Measurements from ENCODE around the gene PDE1C.
"Not testable (repeated sequence)": the region's sequence is repeated elsewhere in the genome, so short reads cannot be mapped to it uniquely, and the experiment has no call there.

PDE1C gene

DNA sequence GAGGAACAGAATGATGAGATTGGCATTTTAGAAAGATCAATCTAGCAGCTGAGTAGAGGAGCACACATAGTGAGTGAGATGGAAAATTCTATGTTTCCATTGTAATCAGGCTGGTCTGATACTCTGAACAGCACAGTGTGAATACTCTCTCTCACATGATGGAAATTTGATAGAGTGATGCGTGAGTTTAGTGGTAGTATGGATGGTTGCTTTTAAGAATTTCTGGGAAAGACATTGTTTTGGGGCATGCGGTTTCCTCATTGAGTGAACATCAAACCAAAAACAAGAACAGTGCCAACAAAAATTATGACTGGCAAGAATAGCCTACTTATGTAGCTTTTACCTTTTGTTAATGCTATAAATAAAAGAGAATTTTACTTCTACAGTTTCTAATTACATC is 183.2 kb downstream of the PDE1C start:
- DNase-seq: no peak

DNA sequence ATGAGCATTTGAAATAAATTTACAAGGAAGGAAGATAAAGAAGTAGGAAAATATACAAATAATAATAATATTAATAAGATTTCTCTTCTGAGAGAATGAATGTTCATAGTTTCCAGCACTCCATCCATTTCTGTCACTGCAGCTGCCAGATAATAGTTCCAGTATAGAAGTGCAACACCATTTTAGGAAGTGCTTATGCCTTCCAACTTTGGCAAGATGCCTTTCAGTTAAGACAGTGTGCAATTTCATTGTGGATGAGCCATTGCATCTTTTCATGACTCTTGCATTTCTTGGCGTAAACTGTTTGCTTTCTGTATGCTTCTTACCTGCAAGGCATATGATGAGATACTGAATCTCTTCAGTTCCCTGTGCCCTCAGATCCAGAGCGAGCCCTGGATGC is 185.0 kb downstream of the PDE1C start:
- no peak for DNase-seq

DNA sequence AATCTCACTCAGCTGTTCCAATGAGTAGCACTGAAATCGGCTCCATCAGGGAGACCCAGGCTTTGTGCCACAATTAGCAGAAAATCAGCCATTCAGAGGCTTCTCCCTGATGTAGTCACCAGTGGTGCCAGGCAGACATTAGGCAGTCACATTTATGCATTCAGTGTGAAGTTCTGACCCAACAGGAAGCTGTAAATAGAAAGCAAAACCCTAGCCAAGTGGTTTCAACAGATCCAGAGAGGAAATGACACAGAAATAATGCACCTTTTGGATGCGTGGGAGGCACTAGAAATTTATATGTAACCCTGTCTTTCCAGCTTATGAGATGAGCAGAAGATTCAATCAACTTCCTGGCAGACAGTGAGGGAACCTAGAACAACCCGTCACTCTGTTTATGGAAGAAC is 186.4 kb downstream of the PDE1C start:
- peak; percentile 21 for DNase-seq

DNA sequence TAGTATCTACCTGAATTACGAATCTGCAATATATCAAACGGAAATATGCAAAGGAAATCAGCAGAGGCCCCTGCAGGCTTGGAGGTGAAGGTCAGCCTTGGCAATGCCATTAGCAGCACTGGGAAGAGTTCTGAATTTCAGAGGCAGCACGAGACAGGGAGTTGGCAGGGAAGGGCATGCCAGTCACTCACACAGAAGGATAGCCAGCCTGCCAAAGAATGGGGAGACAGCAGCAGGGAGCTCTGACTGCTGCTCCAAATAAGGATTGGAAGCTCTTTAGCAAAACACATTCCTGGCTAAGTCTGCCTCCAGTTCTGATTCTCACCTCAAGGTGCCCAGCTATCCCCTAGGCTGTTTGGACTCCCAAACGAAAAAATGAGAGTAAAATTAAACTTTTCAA is 188.0 kb downstream of the PDE1C start:
- no peak for DNase-seq

DNA sequence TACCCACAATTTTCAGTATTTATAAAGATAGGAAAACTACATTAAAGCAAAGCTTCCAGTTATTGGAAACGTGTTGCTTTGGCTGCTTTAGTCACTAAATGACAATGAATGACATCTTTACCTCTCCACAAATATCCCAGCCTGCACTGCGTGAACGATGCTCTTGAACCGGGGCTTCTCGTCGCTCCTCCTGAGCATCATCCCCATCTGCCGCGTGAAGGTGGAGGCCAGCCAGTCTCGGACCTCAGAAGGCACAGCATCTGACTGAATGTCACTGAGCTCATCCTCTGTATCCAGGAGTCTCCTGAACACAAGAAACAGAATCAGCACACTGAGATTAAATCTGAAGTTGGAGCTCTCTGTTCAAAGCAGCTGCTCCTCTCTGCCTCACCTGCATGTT is 191.3 kb downstream of the PDE1C start:
- no peak for DNase-seq

DNA sequence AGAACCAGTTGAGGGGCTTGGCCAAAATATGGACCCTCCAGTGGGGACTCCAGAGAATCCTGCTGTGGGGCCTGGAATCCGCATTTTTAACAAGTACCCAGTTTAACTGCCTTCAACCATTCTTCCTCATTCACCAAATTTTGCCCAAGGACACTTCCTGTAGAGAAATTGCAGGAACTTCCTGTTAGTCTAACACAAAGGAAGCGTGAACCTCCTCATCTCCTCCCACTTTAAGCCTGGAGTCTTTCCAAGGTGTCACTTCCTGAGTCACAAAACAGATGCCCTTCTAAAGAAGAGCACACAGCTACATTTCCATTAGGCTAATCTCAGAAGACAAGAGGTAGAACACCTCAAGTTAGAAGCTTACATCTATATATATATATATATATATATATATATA is 194.8 kb downstream of the PDE1C start:
- no peak for DNase-seq

DNA sequence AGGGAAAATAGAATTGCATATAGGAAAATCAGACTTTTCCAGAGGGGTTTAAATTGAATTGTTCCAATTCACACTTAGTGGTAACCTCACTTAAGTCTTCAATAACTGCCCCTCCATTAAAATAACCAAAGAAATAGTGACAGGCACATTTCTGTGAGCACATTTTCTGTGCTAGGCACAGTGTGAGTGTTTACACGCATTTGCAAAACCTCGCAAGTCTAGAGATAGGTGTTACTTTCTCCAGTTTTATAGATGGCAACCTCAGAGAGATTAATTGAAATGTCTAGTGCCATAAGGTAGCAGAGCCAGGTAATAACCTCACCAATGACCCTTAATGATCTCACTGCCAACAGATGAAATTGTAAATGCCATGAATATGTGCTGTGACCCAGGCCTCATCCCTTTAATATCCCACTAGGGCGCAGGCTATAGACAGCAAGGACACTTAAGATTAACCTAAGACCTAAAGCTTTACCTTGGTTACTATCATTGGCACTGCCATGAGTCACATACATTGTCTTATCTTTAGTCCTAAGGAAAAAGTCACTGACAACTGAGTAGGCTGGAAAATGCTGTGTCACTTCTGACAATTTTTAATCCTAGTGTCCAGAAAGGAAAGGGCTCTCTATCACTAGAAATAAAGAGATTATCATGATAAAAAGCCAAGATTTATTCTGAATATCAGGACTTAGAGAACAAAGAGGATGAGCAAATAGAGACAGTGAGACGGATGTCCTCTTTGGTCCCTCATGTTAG is 195.4 kb downstream of the PDE1C start:
- no peak for DNase-seq

DNA sequence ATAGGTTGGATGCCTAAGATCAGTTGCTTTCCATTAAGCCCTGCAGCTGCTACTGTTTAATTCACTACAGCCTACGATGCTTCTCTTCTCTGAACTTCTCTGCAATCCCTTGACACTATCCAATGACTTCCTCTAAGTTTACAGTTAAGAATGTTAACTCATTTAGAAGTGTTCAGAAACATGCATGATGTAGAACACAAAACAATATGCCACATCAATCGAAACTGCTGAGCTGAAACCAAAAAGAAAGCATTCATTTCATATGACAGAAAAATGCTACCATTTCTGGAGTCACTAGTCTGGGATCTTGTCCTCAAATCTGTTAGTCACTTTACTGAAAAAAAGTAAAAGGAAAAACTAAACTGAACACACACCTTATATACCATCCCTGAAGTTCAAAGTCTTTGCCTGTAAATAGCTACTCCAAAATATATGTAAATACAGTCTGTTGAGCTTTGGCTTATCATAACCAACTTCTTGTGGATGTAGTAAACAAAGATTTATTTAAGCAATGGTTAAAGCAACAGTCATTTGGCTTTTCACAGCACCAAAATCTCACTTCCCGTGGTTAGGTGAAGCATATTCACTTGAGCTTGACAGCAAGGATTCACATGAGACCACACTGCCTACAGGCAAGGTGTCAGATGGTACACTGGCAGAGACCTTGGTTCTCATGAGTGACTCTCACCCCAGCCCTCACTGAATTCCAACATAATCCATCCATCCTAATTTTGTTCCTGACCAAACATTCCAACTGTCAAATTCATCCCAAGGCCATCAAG is 196.2 kb downstream of the PDE1C start:
- peak; percentile 12 for DNase-seq

DNA sequence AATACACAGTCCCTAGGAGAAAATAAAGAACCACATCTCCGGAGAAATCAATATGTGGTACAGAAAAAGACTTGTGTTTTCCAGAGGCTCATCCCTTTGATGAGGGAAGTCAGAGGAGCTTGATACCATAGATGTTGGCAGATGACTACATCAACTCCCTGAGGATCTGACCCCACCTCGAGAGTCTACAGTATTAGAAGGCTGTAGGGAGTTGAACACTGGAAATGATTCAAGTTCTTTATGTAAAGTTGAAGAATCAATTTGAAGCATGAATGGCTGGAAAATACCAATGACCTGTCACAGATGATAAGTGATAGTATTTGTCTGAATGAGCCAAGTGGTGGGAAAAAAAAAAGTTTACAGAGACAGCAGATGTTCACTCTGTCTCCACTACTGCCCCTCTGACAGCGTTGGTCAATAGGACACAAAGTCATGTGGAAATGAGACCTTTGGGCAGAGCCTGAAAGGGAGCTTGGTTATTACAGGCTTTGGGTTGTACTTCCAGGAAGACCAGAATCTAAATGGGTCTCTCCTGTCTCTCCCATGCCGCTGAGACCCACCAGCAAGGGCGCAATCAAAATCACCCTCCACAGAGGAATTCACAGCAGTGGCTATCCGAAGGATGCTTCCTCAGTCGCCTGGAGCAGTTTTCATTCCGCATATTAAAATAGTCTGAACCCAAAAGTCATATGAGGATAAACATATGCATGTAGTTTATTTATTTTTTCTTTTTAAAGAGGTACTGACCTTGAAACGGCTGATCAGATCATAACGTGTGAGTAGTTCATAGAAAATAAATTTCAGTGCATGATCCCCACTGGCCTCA is 197.4 kb downstream of the PDE1C start:
- DNase-seq: no peak

DNA sequence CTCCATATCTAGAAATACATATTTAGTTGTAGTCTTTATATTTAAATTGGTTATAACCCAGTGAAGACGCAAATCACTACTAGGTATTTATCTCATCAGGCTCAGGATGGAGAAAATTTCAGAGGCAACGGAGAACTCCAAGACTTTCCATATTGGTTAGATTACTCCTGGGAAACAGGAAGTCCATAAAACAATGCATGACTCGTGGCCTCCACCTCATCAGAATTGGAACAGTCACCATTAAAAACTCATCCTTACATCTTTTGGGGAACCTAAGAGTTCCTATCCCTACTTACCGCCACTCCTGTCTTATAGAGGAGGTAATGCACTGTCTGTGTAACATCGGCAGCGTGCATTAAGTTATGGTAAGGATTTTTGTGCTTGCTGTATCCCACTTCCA is 205.6 kb downstream of the PDE1C start:
- DNase-seq: no peak

DNA sequence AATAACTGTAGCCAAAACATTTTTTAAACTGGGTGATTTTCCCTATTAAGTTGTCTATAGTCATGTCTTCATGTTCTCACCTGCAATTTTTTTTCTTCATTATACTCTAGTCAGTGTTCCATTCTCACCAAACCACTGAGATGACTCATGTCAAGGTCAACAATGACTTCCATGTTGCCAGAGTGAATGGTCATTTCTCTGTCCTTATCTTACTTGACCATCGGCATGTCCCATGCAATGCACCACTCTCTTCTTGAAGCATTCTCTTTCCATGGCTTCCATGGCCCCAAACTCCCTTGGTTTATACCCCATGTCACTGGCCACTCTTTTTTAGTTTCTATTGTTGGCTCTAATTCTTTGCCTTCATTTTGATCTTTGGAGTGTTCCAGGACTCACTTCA is 209.3 kb downstream of the PDE1C start:
- DNase-seq: no peak

DNA sequence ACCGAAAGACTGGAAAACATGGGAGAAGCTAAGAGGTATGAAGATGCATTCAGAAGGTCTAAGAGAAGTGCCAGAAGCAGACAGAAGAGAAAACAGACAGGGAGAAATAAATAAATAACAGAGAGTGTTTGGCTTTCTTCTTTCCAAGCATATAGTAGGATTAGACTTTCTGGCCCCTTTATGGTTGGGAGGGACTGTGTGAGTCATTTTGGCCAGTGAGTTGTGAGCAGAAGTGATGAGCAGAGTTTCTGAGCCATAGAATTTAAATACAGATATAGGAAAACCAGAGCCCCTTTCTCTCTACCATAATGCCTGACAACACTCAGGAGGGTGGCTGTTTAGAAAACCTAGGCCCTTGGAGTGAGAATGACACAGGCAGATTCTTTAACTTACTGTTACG is 212.2 kb downstream of the PDE1C start:
- DNase-seq: no peak

DNA sequence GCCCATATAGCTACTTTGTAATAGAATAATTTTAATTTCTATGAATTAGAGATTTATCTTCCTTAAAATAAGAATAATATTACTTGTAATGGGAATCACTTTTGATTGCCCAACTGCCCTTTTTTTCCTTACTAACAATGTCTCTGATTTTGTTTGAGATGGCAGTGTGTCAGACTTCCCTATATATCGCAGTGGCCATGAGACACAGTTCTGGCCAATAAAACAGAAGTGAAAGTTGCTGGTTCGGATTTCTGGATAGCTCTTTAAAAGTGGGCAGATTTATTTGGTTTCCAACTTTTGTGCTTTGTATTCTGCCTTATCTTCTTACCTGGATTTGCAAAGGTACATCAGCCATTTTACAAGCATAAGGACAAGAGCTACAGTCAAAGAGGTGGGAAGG is 213.0 kb downstream of the PDE1C start:
- no peak for DNase-seq

DNA sequence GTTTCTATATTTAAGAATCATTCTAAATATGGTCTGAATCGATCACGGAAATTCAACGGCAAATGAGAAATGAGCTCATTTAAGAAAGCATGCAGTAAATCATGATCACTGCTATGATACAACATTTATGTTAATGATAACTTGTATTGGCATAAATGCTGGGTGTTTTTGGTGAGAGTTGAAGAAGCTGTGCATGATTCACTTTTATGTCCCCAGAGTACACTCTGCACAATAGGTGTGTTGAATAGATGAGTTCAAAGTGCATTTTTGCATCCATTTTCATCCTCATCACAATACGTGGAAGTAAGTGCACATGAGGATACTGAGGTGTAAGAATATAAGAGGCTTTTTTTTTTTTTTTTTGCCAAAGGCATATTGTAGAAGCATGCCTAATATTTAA is 213.9 kb downstream of the PDE1C start:
- DNase-seq: no peak

DNA sequence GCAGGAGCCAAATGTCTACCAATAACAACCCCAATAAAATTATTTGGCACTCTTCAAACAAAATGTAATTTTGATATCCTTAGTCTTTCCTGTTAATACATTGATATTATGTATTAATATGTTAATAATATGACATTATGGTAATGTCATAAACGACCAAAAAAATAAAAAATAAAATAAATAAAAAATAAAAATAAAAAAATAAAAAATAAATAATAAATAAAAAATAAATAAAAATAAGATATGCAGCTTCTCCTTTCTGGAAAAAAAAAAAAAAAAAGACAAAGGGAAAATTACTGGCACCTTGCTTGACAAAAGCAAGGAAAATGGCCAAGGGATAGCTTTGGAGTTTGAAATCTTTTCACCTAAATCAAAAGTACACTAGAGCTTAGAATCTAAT is 214.7 kb downstream of the PDE1C start:
- DNase-seq: no peak

DNA sequence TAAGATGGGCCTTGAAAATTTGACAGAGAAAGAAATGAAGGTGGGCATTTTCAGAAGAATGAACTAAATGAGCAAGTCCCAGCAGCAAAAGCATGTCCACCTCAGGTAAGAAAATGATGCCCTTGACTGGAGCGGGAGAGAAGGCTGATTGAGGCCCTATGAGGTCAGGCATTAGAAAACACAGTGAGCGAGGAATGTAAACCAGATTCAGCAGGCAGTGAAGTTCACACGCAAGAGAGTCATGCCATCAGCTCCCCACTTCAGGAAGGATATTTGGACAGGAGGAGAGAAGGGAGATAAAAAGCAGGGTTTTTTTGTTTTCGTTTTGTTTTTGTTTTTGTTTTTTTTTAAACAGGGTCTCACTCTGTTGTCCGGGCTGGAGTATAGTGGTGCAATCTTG is 216.8 kb downstream of the PDE1C start:
- no peak for DNase-seq

DNA sequence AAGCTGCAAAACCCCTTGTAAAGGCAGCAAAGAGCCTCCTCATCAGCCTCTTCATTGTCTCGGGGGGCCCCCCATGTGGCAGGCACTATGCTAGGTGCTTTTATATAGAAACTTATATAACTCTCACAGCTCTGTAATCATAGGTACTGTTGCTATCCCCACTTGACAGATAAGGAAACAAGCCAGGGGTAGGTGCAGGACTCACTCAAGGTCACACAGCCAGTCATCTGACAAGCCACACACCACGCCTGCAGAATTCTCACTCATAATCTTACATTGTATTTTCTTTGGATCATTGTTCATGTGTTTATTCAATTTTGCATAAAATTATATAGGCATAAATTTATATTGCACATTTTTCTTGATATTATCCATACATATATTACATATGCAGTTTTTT is 217.7 kb downstream of the PDE1C start:
- no peak for DNase-seq

DNA sequence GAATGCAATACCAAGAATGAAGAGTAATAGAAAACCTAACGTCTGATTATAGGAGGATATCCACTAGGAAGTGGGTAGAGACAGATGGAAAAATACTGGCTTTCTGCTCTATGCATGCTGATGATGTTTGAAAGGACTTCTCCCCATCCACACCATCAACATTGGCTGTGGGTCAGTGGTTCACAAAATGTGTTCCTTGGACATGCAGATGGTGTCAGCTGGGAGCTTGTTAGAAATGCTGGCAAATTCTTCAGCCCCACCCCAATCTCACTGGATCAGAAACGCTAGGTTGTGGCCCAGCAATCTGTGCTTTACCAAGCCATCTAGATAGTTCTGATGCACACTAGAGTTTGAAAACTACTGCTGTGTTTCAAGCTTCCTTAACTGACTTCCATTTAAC is 219.1 kb downstream of the PDE1C start:
- no peak for DNase-seq

DNA sequence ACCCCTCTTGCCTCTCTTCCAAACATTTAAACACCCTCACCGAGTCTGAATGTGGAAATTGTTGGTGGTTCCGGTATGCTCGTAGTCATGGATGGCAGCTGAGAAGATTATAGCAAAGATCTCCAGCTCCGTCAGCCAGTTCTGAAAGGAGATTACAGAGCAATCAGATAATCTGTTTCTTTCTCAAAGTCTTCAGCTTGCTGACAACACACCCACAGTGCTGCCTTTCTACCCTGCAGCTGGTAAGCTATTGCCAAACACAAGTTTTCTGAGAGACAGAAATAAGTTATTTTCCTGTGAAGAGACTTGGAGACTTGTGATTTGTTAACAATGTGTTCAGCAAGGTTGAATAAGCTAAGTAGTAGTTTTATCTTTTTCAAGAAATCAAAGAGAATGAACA is 219.6 kb downstream of the PDE1C start:
- DNase-seq: no peak

DNA sequence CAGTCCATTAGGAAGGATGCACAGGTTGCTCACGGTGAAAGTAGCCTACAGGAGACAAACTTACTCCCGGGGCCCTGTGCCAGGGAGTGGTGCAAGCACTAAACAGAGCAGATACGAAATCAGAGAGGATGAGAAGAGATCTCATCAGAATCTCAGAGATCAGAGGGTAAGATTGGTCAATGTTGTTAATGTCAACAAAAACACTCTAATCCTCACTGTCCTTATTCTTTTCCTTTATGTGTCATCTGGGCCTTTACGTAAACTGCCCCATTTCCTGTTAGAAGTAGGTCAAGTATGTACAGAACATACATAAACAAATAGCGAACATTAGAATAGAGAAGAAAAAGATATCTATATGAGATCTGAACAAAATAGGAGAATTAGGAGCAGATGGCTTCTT is 220.1 kb downstream of the PDE1C start:
- DNase-seq: no peak

DNA sequence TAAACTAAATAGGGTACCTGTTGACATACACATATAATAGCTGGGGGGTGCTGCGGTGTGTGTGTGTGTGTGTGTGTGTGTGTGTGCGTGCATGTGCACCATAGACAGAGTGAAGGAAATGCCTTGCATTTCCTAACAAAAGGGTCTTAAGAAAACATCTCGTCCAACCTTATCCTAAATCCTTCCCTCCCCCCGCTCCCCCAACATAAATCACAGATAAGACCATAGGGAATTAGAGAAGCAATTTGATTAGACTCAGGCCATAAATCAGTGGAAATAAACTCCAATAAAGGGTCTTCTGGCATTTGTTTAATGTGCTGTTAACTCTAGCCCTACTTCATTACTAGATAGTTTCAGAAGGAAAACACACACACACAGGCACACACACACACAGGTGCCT is 234.7 kb downstream of the PDE1C start:
- no peak for DNase-seq

DNA sequence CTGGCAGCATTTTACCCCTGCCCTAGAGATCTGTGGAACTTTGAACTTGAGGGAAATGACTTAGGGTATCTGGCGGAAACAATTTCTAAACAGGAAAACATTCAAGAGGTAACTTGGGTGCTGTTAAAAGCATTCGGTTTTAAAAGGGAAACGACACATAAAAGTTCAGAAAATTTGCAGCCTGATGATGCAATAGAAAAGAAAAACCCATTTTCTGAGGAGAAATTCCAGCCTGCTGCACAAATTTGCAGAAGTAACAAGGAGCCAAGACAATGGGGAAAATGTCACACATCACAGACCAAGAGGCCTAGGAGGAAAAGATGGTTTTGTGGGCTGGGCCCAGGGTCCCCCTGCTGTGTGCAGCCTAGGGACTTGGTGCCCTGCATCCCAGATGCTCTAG is 236.6 kb downstream of the PDE1C start:
- DNase-seq: not testable (repeated sequence)

DNA sequence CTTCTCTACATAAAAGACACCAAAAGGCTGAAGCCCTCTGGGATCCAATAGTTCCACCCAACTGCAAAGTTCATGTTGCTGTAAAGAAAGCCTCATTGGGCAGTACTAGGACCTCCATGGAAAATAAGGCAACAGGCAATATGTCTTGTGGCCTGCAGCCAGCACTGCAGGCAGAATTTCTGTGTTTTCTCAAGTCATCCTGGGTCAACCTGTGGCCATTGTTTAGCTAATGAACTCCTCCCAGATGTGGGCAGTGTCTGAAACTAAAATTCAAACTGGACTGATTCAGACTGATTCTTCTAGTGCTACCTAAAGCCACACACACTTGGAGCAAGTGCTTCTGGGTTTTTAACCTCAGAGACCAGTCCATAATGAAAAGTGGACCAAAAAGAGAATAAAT is 241.7 kb downstream of the PDE1C start:
- no peak for DNase-seq

DNA sequence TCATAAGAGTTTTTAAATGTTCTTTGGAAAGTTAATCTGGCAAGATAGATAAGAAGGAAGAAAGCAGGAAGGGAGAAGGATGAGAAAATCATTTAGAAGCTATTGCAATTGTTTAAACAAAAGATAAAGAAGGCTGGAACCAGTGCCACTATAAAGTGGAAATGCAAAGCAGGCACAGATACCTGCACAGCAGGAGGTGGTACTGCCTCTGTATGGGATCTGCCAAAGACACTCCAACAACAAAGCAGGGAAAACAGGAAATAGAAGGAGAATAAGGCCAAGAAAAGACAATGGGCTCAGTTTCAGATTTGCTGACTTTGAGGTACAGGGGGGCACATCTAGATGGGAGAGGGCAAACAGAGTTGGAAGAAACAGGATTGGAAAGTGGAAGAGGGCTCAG is 244.6 kb downstream of the PDE1C start:
- DNase-seq: no peak
